Uterus (tissue), 2 donors: ENCODE results near the gene SNAPC4.

Source experiments
- POLR2A ChIP-seq, 2 donors: fragments of 450-650 bp; IDR thresholded peaks; one replicate each; pipeline ENCODE4 v1.6.1; 2016; ENCODE audit warnings: antibody characterized with exemption in 2 of 2, mild to moderate bottlenecking in 1 of 2, moderate library complexity in 1 of 2
- TF ChIP-seq, protein P1 (sequence below), 4 experiments: fragments of 200-600 bp in 2 of 4; fragments of 450-650 bp in 2 of 4; sonication (generic) in 2 of 4; IDR thresholded peaks; one replicate each; pipeline ENCODE4 v1.5.1; 2016 to 2019; ENCODE audit warnings: antibody characterized with exemption in 4 of 4, mild to moderate bottlenecking in 2 of 4, moderate library complexity in 1 of 4

DNA sequence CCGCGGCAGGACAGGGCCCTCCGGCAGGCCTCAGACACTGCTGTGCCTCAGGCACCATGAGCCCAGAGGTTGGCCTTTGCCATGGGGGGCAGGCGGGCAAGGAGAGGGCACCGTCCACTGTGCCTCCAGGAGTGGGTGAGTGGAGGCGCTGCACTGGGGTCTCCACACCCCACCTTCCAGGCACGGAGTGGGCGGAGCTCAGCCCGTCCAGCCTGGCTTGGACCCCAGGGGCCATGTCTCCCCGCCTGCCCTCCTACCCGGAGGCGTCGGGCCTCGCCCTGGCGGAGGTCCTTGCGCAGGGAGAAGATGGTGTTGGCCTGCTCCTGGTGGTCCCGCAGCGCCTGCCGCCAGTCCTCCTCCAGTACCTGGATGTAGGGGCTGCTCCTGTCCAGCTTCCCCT is 29.9 kb downstream of the SNAPC4 start:
- TF ChIP-seq, protein P1, sequence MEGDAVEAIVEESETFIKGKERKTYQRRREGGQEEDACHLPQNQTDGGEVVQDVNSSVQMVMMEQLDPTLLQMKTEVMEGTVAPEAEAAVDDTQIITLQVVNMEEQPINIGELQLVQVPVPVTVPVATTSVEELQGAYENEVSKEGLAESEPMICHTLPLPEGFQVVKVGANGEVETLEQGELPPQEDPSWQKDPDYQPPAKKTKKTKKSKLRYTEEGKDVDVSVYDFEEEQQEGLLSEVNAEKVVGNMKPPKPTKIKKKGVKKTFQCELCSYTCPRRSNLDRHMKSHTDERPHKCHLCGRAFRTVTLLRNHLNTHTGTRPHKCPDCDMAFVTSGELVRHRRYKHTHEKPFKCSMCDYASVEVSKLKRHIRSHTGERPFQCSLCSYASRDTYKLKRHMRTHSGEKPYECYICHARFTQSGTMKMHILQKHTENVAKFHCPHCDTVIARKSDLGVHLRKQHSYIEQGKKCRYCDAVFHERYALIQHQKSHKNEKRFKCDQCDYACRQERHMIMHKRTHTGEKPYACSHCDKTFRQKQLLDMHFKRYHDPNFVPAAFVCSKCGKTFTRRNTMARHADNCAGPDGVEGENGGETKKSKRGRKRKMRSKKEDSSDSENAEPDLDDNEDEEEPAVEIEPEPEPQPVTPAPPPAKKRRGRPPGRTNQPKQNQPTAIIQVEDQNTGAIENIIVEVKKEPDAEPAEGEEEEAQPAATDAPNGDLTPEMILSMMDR (IDR thresholded peaks at IDR 0.05): no peak
- no peak for TF ChIP-seq POLR2A (IDR thresholded peaks at IDR 0.05)
